K562 (cell line): ENCODE results near the gene PPP2R2B. TPM values are rescaled to one million over a fixed set of nuclear protein-coding genes. Genes with fewer than 3 reads are reported as not detected.

Experiments
- ATAC-seq: fragments of 200-7000 bp; cut with Tn5 transposase; 3 replicates; pipeline ENCODE4 v1.9.1; 2020; ENCODE audit warnings: moderate library complexity
- BruUV-seq: library from RNA; stranded (reverse); fragments of 400-500 nt; replicated peaks from 2 replicates; lab custom pipeline; 2021; lab: Mats Ljungman, UMichigan
- CTCF ChIA-PET: fragments of 300-600 bp; formaldehyde crosslinking; extraction: SDS; loops from one replicate; lab custom pipeline; 2021; ENCODE audit warnings: low intra/inter-chr PET ratio; lab: Yijun Ruan, JAX
- POLR2A ChIA-PET: fragments of 300-600, 350-650 bp; sonication (Branson Sonifier 250); formaldehyde crosslinking; extraction: SDS; loops from one replicate; lab custom pipeline; 2021; ENCODE audit warnings: antibody characterized with exemption, inconsistent platforms; lab: Yijun Ruan, JAX
- DNase-seq, 4 experiments: peaks; one replicate each; pipeline versions ENCODE4 v3.0.0 to v3.0.0-alpha.2; 2011 to 2018; ENCODE audit warnings: low spot score in 3 of 4, mixed read lengths in 3 of 4; ENCODE audit errors: extremely low read depth in 1 of 4
- FAIRE-seq: peaks from 2 replicates; lab custom pipeline; 2011; peaks lifted over from hg19 to GRCh38; lab: Jason Lieb, UNC
- H2AFZ ChIP-seq: 2 replicates; pipeline ENCODE4 v1.6.0; 2011; ENCODE audit warnings: low read depth, low read length, control low read depth, inconsistent platforms
- H3K27ac ChIP-seq: fragments of 200-600 bp; 3 replicates; pipeline ENCODE4 v1.8.0; 2011; ENCODE audit warnings: low read depth, mild to moderate bottlenecking, control low read depth, inconsistent platforms, low read length, moderate library complexity, mixed read lengths; ENCODE audit errors: extremely low read depth
- H3K27me3 ChIP-seq, 2 experiments: fragments of 300-600 bp in 1 of 2; 2 replicates in 1 of 2; 3 replicates in 1 of 2; pipeline versions ENCODE4 v1.6.0 to v1.8.0; 2011; ENCODE audit warnings: inconsistent platforms in 2 of 2, low read length in 2 of 2, mild to moderate bottlenecking in 1 of 2, mixed read lengths in 1 of 2, moderate library complexity in 1 of 2; ENCODE audit not compliant: control insufficient read depth in 2 of 2, insufficient read depth in 2 of 2
- H3K36me3 ChIP-seq: fragments of 300-600 bp; 3 replicates; pipeline ENCODE4 v1.8.0; 2011; ENCODE audit warnings: mild to moderate bottlenecking, low read length, inconsistent platforms; ENCODE audit not compliant: control insufficient read depth, insufficient read depth
- H3K4me1 ChIP-seq, 2 experiments: fragments of 200-600 bp in 1 of 2; replicated peaks in 1 of 2; 2 replicates in 1 of 2; 3 replicates in 1 of 2; pipeline versions ENCODE4 v1.5.1 to v1.8.0; 2011; ENCODE audit warnings: inconsistent platforms in 2 of 2, low read length in 2 of 2, mild to moderate bottlenecking in 1 of 2, mixed read lengths in 1 of 2, moderate library complexity in 1 of 2; ENCODE audit not compliant: control insufficient read depth in 2 of 2, insufficient read depth in 2 of 2
- H3K4me2 ChIP-seq: 2 replicates; pipeline ENCODE4 v1.6.1; 2011; ENCODE audit warnings: low read length, control low read depth, inconsistent platforms, mixed read lengths; ENCODE audit not compliant: insufficient read depth
- H3K4me3 ChIP-seq: fragments of 200-600 bp; sonication (generic), shearing (Covaris generic); 2 replicates; pipeline ENCODE4 v1.5.1; 2016; ENCODE audit warnings: control low read depth, inconsistent platforms
- H3K79me2 ChIP-seq: fragments of 200-600 bp; 3 replicates; pipeline ENCODE4 v1.8.0; 2011; ENCODE audit warnings: low read length, inconsistent platforms; ENCODE audit not compliant: control insufficient read depth, insufficient read depth
- H3K9ac ChIP-seq, 2 experiments: 2 replicates each; pipeline versions ENCODE4 v1.6.0 to v1.6.1; 2011; ENCODE audit warnings: low read depth in 2 of 2, low read length in 2 of 2, control low read depth in 1 of 2, inconsistent platforms in 1 of 2, mild to moderate bottlenecking in 1 of 2, mixed read lengths in 1 of 2; ENCODE audit not compliant: insufficient read depth in 1 of 2
- H3K9me1 ChIP-seq: one replicate; pipeline ENCODE4 v1.6.0; 2011; ENCODE audit warnings: inconsistent platforms, mild to moderate bottlenecking, low read length, moderate library complexity; ENCODE audit not compliant: control insufficient read depth, insufficient read depth
- H3K9me3 ChIP-seq: replicated peaks from 2 replicates; pipeline ENCODE4 v1.5.1; 2011; ENCODE audit warnings: low read depth, low read length, inconsistent platforms; ENCODE audit not compliant: control insufficient read depth, insufficient read depth
- H4K20me1 ChIP-seq: replicated peaks from 2 replicates; pipeline ENCODE4 v1.6.1; 2011; ENCODE audit warnings: low read length, inconsistent platforms, mixed read lengths; ENCODE audit not compliant: control insufficient read depth, insufficient read depth
- CREBBP ChIP-seq: IDR thresholded peaks from one replicate; pipeline ENCODE4 v1.6.1; 2012; ENCODE audit warnings: low read depth, mild to moderate bottlenecking, control low read depth, inconsistent platforms, low read length
- GTF2E2 ChIP-seq: fragments of 200-800 bp; sonication (Bioruptor generic); IDR thresholded peaks from 2 replicates; pipeline ENCODE4 v1.6.1; 2016; ENCODE audit warnings: missing genetic modification characterization, missing compliant biosample characterization
- HDAC6 ChIP-seq: IDR thresholded peaks from 2 replicates; pipeline ENCODE4 v1.6.1; 2012; ENCODE audit warnings: low read depth, mild to moderate bottlenecking, control low read depth, inconsistent platforms, low read length, moderate library complexity
- HMBOX1 ChIP-seq: sonication (generic); IDR thresholded peaks from 2 replicates; pipeline ENCODE4 v1.6.1; 2016
- HMG20A ChIP-seq: fragments of 450-650 bp; formaldehyde crosslinking; conservative IDR thresholded peaks from 2 replicates; pipeline ENCODE4 v1.4.0; 2020; ENCODE audit warnings: mild to moderate bottlenecking, mixed read lengths
- HNRNPLL ChIP-seq: fragments of 200-400 bp; formaldehyde crosslinking; IDR thresholded peaks from 2 replicates; pipeline ENCODE4 v1.6.1; 2017; ENCODE audit warnings: low read length, low read depth, mild to moderate bottlenecking; ENCODE audit not compliant: poor library complexity, severe bottlenecking
- SIN3B ChIP-seq: fragments of 450-650 bp; IDR thresholded peaks from 2 replicates; pipeline ENCODE4 v1.6.1; 2017; ENCODE audit warnings: low read depth, mild to moderate bottlenecking, moderate library complexity
- SRSF9 ChIP-seq: fragments of 200-400 bp; formaldehyde crosslinking; IDR thresholded peaks from 2 replicates; pipeline ENCODE4 v1.6.1; 2017; ENCODE audit warnings: low read depth, low read length, borderline replicate concordance
- ZNF197 ChIP-seq: fragments of 200-800 bp; sonication (Bioruptor generic); IDR thresholded peaks from 2 replicates; pipeline ENCODE4 v1.6.1; 2016; ENCODE audit warnings: low read depth, missing genetic modification characterization, missing compliant biosample characterization
- in situ Hi-C: fragments of 300-500 bp; cut with MboI; formaldehyde crosslinking; loops from 4 replicates; pipeline ENCODE4 v1.15.0; 2018; ENCODE audit warnings: inconsistent platforms, mixed read lengths
- intact Hi-C: fragments of 100-400 bp; cut with micrococcal nuclease; formaldehyde crosslinking; loops from 2 replicates; pipeline ENCODE4 v1.14.2; 2022
- polyA plus RNA-seq, 8 experiments: library from polyadenylated mRNA; depleted of rRNA in 4 of 8; stranded (reverse) in 5 of 8; unstranded in 3 of 8; fragments of >200 nt; fragmentation: Nextera tagmentation in 2 of 8; fragmentation: Illumina TruSeq in 1 of 8; extraction: Ambion mirVana in 2 of 8; extraction: Trizol in 1 of 8; gene quantifications; 2 replicates each; pipeline versions ENCODE4 v1.2.1 to v1.2.3, GENCODE V29; 2011 to 2014; ENCODE audit warnings: inconsistent platforms in 1 of 8, missing spikeins in 1 of 8
- total RNA-seq, 7 experiments: library from RNA; depleted of rRNA in 6 of 7; stranded (reverse); fragments of >200 nt in 6 of 7; fragmentation: Illumina TruSeq in 2 of 7; extraction: Trizol in 2 of 7; gene quantifications; 2 replicates each; pipeline versions ENCODE4 v1.2.1 to v1.2.3, GENCODE V29; 2011 to 2021; ENCODE audit warnings: low replicate concordance in 1 of 7
- TF ChIP-seq, protein P1 (sequence below): sonication (generic); formaldehyde crosslinking; IDR thresholded peaks from 2 replicates; pipeline ENCODE4 v1.8.0; 2022; ENCODE audit warnings: mild to moderate bottlenecking, missing genetic modification reagents

PPP2R2B gene
- total and polyA plus RNA-seq, 9 of the 15 experiments (the other 6 are each of a cell fraction or from before 2014, with no cell fraction given) = not detected

DNA sequence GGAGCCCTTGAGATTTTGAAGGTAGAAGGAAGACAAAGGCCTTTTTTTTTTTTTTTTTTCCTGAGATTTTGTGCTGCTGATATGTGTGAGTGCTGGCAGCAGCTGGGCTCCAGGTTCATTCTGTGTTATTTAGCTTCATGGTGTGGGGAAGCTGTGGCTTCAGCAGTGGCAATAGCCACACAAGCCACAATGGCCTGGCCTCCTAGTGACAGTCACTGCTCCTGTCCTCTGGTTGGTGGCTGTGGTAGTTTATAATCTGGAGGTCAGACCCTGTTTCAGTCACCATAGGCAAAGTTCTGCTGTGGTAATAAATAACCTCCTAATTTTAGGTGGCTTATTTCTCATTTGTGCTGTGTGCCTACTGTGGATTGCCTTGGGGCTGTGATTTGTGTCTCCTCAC is 334.3 kb downstream of the PPP2R2B start:
- FAIRE-seq = no peak
- DNase-seq = no peak
- no peak overlapping the region for H3K9ac ChIP-seq
- BruUV-seq = no TSS peak
- no peaks in the 10 kb centered on the region for H3K9me1 ChIP-seq
- no peaks in the 10 kb centered on the region for H3K9me3 ChIP-seq
- H4K20me1 ChIP-seq = no peaks in the 10 kb centered on the region
- no peak overlapping the region for H3K4me2 ChIP-seq
- no peak overlapping the region for H3K4me3 ChIP-seq
- H2AFZ ChIP-seq = no peak overlapping the region
- no peaks in the 10 kb centered on the region for H3K4me1 ChIP-seq
- H3K27ac ChIP-seq = no peak overlapping the region
- TF ChIP-seq HDAC6 (no peak), HNRNPLL (no peak), HMBOX1 (no peak), CREBBP (no peak), SIN3B (no peak), HMG20A (CRISPR knock-in tag) (no peak), ZNF197 (CRISPR knock-in tag) (no peak), GTF2E2 (tag) (no peak), SRSF9 (no peak)
- TF ChIP-seq, protein P1, sequence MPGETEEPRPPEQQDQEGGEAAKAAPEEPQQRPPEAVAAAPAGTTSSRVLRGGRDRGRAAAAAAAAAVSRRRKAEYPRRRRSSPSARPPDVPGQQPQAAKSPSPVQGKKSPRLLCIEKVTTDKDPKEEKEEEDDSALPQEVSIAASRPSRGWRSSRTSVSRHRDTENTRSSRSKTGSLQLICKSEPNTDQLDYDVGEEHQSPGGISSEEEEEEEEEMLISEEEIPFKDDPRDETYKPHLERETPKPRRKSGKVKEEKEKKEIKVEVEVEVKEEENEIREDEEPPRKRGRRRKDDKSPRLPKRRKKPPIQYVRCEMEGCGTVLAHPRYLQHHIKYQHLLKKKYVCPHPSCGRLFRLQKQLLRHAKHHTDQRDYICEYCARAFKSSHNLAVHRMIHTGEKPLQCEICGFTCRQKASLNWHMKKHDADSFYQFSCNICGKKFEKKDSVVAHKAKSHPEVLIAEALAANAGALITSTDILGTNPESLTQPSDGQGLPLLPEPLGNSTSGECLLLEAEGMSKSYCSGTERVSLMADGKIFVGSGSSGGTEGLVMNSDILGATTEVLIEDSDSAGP (CRISPR knock-in tag) = no peak
- ChIA-PET CTCF (interaction anchor here (0.8 kb wide), 1 partner anchor 644 kb away, joined by 7 read pairs; no protein-coding TSS in a partner anchor), POLR2A (no interaction called here)
- in situ Hi-C loops = loop anchor here (5.0 kb wide), 1 partner anchor 413 kb away; no protein-coding TSS in a partner anchor
- intact Hi-C loops = loop anchor here (5.0 kb wide), 1 partner anchor 1033 kb away; no protein-coding TSS in a partner anchor
- ATAC-seq = no peak
- H3K36me3 ChIP-seq = no peaks in the 10 kb centered on the region
- peaks cover 0 to 6% of the 10 kb centered on the region in 2 experiments; a peak in 1 of 5 replicates for H3K27me3 ChIP-seq
- no peaks in the 10 kb centered on the region for H3K79me2 ChIP-seq
